Tongue (tissue), 2 donors: ENCODE data around the gene ANKFY1. TPM values are rescaled to one million over a fixed set of nuclear protein-coding genes. Genes with fewer than 3 reads are reported as not detected.

Experiments used
- DNase-seq: peaks from one replicate; pipeline ENCODE4 v3.0.0-alpha.2; 2015
- total RNA-seq: library from RNA; depleted of rRNA; stranded (reverse); fragments of >200 nt; gene quantifications from one replicate; pipeline ENCODE4 v1.2.3, GENCODE V29; 2014

Gene ANKFY1, protein sequence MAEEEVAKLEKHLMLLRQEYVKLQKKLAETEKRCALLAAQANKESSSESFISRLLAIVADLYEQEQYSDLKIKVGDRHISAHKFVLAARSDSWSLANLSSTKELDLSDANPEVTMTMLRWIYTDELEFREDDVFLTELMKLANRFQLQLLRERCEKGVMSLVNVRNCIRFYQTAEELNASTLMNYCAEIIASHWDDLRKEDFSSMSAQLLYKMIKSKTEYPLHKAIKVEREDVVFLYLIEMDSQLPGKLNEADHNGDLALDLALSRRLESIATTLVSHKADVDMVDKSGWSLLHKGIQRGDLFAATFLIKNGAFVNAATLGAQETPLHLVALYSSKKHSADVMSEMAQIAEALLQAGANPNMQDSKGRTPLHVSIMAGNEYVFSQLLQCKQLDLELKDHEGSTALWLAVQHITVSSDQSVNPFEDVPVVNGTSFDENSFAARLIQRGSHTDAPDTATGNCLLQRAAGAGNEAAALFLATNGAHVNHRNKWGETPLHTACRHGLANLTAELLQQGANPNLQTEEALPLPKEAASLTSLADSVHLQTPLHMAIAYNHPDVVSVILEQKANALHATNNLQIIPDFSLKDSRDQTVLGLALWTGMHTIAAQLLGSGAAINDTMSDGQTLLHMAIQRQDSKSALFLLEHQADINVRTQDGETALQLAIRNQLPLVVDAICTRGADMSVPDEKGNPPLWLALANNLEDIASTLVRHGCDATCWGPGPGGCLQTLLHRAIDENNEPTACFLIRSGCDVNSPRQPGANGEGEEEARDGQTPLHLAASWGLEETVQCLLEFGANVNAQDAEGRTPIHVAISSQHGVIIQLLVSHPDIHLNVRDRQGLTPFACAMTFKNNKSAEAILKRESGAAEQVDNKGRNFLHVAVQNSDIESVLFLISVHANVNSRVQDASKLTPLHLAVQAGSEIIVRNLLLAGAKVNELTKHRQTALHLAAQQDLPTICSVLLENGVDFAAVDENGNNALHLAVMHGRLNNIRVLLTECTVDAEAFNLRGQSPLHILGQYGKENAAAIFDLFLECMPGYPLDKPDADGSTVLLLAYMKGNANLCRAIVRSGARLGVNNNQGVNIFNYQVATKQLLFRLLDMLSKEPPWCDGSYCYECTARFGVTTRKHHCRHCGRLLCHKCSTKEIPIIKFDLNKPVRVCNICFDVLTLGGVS
- 49.1 TPM for total RNA-seq

DNA sequence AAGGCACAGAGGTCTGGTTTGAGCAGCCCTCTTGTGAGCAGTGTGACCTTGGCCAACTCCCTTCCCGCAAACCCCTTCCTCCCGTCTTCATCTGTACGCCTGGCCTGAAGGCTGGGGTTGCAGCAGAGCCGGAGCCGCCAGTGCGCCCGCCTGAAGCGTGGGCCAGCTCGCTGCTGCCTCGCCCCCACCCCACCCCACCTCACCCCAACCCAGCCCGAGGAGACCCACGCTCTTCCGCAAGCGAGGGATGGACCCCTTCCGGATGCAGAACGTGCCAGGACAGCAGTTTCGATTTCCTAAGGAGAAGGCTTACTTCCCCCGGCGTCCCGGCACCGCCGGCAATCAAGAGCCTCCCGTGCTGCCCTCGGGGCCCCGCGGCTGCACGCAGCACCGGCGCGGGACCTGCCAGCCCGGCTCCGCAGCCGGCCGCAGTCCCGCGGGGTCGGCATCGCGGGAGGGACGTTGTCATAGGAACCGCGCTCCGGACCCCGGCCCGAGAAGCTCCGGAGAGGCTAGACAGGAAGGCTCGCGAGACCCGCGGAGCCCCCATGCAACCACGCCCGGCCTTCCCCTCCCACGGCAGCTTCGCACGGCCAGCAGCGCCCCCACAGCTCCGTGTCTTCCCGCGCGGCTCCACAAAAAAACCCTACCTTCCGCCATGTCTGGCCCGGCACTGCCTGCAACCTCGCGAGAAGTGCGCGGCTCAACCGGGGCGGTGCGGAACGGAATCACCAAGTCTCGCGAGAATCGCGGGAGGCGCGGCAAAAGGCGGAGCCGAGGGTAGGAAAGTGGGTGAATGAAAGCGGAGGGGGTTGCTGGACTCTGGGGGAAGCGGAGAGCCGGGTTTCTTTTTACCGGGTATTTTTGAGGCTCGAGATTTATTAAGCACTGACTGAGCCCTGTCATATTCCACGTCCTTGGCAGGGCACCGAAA is at the start of gene ANKFY1:
Gene ANKFY1 (minus strand): TSS at position 698 of the 934 bp plus-strand sequence. CDS start 38 bp downstream, at position 660.
- DNase-seq, result peak; percentile 99

DNA sequence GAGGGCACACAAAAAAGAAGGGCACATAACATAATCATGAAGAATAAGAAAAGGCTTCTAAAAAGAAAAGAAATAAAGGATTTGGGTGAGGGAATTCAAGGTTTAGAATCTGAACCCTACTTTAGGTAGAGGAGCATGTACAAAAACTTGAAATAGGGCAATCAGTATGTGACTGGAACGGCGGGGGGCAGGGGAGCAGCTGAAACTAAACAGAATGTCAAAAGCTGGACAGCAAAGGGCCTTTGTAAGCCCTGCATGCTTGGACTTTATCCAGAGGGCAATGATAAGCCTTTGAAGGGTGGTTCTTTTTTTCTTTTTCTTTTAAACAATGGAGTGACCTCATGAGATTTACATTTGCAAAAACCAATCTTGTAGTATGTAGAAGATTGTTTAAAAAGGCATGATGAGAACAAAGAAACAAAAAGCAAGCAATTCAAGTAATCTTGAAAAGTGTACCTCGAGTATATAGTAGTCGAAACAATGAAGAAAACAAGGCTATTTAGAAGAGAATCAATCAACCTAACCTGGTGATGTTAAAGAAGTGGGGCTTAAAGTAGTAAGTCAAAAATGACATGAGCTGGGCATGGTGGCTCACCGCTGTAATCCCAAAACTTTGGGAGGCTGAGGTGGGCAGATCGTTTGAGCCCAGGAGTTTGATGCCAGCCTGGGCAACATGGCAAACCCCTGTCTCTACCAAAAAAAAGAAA is 46.7 kb upstream of the ANKFY1 start:
- peak; percentile 12 for DNase-seq

DNA sequence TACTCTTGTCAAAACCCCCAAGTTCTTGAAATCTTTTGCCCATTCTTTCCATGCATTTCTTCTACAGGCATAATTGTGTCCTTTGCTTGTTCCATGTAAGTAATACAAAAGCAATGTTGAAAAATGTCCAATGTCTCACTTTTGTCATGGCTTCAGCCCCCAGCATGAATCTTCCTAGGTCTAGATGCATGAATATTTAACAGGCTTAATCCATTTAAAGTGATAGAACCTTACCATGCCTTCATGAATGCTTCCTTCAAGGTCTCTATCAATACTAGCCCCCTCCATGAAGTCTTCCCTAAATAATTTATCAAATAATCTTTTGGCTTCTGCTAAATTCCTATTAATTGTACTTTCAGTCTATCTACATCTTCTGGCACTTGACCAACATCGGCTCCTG is 46.1 kb upstream of the ANKFY1 start:
- DNase-seq, result no peak

DNA sequence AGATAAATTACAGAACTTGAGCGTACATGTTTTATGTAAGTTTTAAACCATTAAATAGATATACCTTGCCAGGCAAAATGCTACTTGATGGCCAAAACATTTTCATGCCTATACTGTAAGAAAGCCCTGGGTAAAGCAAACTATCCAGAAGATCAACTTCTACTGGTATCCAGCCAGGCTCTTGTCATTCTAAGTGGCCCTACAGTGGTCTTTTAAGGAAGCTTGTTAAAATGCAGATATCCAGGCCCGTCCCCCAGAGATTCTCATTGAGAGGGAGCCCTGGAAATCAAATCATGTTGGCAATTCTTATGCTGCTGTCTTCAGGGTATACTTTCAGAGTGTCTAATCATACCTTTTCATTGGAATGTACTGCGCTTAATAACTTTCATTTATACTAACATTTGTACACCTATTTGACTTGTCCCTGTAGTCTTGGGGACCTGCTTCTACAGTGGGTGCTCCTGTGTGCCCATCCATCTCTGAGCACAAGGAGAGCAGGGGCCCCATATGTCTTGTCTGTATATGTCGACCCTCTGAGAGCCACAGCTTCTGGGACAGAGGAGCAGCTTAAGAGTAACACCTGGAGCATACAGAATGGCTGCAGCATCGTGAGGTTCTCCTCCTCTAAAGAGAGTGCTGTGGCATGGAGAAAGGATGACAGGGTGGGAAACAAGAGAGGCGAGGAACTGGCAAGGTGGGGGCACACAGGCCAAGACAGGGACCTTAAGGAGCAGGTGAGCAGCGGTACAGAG is 43.6 kb upstream of the ANKFY1 start:
- no peak for DNase-seq

DNA sequence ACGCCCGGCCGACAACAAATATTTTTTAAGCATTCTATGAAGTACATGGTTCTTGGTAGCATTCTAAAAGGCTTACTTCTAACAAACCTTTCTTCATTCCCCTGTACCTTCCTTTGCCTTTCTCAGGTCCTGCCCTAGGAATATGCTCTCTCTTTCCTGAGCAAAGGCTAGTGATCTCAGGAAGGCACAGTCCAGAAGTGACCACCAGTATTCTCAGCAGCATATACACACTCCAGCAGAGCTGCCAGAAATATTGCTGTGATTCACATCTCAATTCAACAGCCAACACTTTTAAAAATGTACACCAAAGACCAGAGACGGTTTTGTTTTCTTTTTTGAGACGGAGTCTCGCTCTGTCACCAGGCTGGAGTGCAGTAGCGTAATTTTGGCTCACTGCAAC is 41.4 kb upstream of the ANKFY1 start:
- DNase-seq, result no peak

DNA sequence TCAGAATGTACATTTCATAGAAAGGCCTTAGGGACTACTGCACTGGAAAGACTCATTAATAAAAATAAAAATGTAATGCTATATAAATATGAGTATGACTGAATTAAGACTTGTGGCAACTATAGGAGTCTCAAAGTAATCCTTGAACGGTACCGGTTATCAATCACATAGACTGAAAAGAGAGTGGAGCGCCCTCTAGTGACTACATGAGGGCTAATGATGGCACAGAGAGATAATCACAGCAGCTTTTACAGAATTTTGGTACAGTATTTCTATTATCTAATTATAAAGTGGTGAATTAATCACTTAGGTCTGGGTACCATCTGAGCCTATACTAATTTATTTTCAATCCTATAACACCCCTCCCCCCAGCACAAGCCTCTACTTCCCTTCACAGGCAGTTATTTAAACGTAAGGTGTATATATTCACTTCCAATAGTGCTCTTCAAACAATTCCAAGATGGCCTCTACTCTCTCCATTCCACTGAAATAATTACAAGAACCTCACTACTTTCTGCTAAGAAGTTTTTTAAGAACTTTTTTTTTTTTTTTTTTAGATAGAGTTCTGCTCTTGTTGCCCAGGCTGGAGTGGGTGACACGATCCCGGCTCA is 40.7 kb upstream of the ANKFY1 start:
- DNase-seq, result peak; percentile 68

DNA sequence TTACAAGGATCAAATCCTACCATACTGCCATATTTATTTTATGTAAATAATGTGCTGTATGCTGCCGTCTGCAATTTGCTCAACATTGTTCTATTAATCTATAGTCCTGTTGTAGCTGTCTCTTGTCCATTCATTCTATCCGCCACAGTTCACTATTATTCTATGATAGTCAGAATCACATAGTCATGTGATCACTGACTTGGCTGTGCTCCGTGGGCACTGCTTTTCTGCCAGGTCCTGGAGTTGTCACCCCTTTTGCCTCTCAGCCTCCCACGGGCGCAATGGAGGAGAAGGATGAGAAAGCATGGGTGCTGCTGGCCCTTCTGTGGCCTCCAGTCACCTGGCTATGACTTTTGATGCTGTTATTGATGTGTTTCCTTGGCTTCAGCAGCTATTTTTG is 37.3 kb upstream of the ANKFY1 start:
- no peak for DNase-seq

DNA sequence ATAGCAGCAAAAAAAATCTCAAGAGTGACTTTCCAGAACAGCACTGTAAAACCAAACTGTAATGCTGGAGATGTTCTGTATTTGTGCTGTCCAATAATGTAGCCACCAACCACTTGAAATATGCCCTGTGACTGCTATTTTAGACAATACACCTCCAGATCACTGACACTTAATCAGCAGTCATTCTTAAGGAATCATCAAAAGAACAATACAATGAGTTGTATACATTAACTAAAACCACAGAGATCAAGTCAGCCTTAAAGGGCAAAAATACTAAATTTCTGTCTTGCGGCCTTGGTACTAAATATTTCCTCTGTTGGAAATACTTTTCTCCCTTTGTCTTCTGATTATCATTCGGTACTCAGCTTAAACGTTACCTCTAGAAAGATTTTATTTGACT is 33.6 kb upstream of the ANKFY1 start:
- DNase-seq, result no peak

DNA sequence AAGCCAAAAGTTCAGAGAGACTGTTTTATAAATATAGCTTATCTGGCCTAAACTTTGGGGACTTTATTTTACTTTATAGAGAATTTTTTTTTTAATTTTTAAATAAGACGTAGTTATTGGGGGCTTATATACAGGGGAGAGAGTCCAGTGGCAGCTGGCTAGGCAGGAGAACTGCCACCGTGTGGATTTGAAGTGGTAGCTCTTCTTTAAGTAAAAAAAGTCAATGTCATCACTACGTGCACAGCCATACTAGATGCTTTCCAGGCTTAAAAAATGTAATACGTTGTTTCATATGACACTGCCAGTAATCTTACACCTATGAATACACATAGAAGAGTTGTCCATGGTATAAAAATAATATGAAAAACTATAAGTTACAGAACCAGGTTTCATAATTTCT is 31.9 kb upstream of the ANKFY1 start:
- no peak for DNase-seq

DNA sequence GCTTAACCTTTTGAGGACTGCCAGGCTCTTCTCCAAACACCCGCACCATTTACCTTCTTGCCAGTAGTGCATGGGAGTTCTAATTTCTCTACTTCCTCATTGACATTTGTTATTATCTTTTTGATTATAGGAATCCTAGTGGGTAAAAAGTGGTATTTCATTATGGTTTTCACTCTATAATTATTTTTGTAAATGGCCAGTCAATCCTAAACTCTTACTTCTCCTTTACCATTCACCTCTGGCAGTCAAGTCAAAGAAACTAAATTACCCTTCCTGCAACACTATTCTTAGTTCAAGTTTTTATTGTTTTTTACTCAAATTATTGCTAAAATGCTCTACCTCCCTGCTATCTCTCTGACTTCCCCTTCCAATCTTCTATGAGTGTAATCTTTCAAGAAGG is 29.8 kb upstream of the ANKFY1 start:
- DNase-seq, result no peak

DNA sequence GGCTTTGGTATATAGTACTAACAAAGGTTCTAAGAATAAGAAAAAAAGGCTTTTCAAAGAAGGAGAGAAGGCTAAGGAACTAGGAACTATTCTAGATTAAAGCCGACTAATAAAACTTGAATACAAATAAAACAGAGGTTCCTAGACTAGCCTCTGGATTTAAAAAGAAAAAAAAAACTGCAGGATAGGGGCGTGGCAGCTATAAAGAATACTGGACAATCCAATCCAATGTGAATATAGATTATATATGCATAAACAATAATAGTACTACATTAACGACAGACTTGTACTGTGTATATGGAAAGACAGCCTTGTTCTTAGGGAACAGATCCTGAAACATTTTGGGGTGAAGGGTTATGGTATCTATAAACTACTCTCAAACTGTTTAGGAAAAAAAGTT is 23.9 kb upstream of the ANKFY1 start:
- DNase-seq, result no peak

DNA sequence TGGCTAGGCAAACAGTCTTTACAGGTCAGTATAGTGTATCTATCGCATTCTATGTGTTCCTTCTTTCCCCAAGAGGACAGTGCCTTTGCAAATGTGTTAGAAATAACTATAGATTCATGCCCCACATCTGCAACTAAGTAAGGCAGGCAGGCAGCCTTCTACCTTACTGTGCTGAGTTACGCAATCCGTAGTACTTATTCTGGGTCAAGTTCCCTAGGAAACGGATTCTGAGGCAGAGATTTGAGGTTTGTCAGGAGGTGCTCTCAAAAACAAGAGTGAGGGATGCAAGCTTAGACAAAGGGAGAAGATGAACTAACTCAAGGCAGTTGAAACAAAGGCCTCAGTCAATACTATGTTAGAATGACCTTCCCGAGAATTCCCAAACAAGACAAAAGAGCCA is 12.7 kb upstream of the ANKFY1 start:
- DNase-seq, result no peak

DNA sequence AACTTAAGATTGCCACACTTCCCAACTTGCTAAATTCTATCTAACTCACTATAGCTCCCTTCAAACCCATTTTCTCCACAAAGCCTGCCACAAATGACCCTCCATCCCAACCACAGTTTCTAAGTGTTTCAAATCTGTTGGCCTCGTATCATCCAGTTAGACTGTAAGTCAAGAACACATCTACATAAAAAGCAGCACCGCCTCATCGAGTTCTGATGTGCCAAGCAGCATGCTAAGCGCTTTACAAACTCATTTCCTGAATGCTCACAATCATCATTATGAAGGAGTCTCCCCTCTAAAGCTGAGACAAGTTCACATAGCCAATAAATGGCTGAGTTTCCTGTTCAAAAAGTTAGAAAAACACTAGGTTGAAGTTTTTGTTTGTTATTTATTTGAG is 9.2 kb upstream of the ANKFY1 start:
- no peak for DNase-seq

DNA sequence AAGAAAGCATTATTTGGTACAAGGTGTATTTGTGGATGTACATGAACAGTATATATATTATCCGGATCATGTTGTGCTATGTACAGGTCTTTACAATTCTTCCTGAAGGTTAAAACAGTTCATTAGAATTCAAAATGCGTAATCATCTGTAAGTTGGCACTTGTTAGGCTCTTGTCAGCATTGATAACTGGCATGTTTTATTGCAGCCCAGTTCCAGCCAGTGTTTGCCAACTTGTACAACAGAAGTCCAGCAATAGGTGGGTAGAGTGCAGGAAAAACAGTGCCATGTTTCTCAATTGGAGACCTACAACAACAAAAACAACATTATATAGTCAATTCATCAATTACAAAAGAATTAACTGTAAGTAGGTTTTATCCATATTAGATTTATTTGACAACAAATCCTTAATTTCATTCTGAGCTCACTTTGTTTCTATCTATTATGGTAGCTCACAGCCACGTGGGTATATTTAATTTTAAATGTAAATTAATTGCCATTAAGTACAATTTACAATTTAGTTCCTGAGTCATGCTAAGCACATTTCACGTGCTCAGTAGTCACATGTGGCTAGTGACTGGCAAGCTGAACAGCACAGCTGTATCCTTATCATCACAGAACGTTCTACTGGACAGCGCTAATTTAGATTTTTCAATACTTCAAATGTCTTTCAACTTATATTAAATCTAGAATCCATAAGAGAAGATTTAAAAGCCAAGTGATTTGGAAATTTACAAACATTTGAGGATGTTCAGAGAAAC is 8.6 kb upstream of the ANKFY1 start:
- no peak for DNase-seq

DNA sequence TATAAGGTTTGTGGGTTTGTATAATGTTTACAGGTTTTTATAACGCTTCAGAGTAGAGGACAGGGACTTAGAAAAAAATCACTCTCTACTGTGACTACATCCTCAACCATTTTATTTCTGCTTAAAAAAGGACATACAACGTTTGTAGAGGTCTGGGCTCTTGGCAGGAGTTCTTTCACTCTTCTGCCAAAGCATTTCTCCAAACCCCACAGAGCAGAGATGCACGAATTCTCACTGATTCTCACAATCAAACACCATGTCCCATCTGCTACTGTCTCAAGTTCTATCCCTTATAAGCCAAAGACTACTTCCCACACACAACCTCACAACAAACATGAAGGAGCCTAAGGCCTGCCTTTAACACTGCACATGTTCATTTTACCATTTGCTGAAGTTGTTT is 7.0 kb upstream of the ANKFY1 start:
- no peak for DNase-seq

DNA sequence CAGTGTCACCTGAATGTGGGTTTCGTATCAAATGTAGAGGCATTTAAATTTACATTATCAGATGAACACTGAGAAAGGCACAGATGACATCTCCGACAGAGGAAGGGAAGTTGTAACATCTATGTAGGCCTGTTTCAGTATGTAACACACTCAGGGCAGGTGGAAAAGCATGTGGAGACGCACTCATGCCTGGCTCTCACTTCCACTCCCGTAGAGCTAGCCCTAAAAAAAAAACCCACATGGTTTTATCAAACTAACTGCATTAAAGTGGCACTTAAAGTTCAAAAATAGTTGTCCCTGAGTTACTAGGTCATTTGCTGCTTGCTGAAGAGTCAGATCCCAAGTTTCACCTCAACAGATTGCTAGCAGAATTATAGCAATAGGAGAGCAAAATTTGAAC is 6.1 kb upstream of the ANKFY1 start:
- DNase-seq, result no peak

DNA sequence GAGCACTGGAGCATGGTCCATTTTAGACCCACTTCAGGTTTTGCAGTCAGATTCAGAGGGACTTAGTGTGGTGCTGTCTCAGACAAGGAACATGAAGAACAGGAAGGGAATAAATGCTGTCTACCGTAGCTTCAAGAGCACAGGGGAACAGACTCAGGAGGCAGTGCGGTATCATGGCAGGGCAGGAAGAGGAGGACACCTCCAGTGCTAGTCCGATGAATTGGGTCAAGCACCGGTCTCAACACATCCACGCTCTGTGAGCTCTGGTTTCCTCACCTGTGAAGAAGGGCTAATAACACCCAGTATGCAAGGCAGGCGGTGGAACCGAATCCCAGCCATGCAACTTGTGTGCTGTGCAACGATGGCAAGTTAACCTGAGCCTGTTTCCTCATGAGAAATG is 3.6 kb upstream of the ANKFY1 start:
- no peak for DNase-seq

DNA sequence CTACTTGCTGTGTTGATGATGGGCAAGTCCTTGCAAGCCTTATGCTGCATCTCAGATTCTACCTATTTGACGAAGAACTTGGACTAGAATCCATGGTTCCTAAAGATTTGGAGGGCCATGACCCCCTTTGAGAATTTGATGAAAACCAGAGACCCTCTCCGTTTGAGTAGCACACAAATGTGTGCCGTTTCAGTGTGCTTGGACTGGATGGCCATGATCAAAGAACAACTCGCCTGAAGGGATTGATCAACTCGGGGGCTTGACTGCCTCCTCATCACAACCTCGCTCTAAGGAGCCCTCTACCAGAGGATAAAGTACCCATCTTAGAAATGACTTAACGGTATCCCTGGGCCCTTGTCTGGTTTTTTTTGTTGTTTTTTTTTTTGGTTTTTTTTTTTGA is 2.8 kb upstream of the ANKFY1 start:
- no peak for DNase-seq

DNA sequence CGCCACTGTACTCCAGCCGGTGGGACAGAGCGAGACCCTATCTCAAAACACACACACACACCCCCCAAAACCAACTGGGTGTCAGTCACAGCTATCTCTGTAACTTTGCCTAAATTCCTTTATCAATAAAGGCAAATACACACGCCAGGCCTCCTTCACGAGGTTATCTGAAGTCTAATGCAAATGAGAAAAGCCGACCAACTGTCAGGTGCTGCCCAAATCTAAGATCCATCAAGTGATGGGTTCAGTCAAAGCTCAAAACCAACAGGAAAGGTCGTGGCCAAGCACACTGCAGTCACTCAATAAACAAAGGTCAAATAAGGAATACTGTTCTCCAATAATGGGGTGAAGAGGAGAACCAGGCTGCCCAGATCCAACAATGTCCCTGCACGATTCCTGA is 1.1 kb downstream of the ANKFY1 start:
- DNase-seq, result no peak
